HK-2 (cell line): ENCODE data around the gene C19orf18.

Source experiments
- DNase-seq: peaks from one replicate; pipeline ENCODE4 v3.0.0-alpha.2; 2018; ENCODE audit not compliant: unreplicated experiment

C19orf18 gene

GRCh38 chr19:57974434-57974833, at the start of gene C19orf18:
C19orf18 (minus strand) TSS chr19:57974534; CDS start chr19:57974432, 102 bp downstream.
- DNase-seq, result no peak

- DNase-seq, result no peak
These were observed 47.9 kb upstream of the C19orf18 start for GRCh38 chr19:58022283-58022660.

- DNase-seq, result peak; percentile 10
These were observed 47.4 kb upstream of the C19orf18 start for GRCh38 chr19:58021541-58022282.

- no peak for DNase-seq
These were observed 45.8 kb upstream of the C19orf18 start for GRCh38 chr19:58020129-58020528.

- DNase-seq, result no peak
These were observed 39.8 kb upstream of the C19orf18 start for GRCh38 chr19:58014141-58014540.

- DNase-seq, result no peak
These were observed 36.2 kb upstream of the C19orf18 start for GRCh38 chr19:58010507-58010906.

GRCh38 chr19:58009666-58010301, 35.5 kb upstream of the C19orf18 start:
- DNase-seq, result peak; percentile 80

- no peak for DNase-seq
These were observed 34.9 kb upstream of the C19orf18 start for GRCh38 chr19:58009301-58009665.

GRCh38 chr19:58008877-58009276, 34.5 kb upstream of the C19orf18 start:
- DNase-seq, result peak; percentile 10

GRCh38 chr19:58007285-58007684, 33.0 kb upstream of the C19orf18 start:
- DNase-seq, result no peak

GRCh38 chr19:58003174-58003828, 29.0 kb upstream of the C19orf18 start:
- no peak for DNase-seq

- peak; percentile 92 for DNase-seq
These were observed 28.2 kb upstream of the C19orf18 start, which contains the start of gene ZNF606 for GRCh38 chr19:58002384-58003173. ZNF606 (minus strand) TSS chr19:58002820; CDS start chr19:58001319, 1,501 bp downstream.

- no peak for DNase-seq
These were observed 27.6 kb upstream of the C19orf18 start for GRCh38 chr19:58001895-58002369.

- DNase-seq, result no peak
These were observed 26.3 kb upstream of the C19orf18 start for GRCh38 chr19:58000677-58001076.

- no peak for DNase-seq
These were observed 18.5 kb upstream of the C19orf18 start for GRCh38 chr19:57992841-57993240.

- DNase-seq, result no peak
These were observed 4.4 kb upstream of the C19orf18 start for GRCh38 chr19:57978586-57979289.

GRCh38 chr19:57964761-57965160, 9.6 kb downstream of the C19orf18 start:
- no peak for DNase-seq

- no peak for DNase-seq
These were observed 12.5 kb downstream of the C19orf18 start for GRCh38 chr19:57961785-57962184.

GRCh38 chr19:57954996-57955395, 19.3 kb downstream of the C19orf18 start:
- no peak for DNase-seq

GRCh38 chr19:57949702-57950101, 24.6 kb downstream of the C19orf18 start:
- DNase-seq, result no peak

GRCh38 chr19:57949296-57949695, 25.0 kb downstream of the C19orf18 start:
- no peak for DNase-seq
